ENCODE results near the gene SBK2. TPM values are rescaled to one million over a fixed set of nuclear protein-coding genes. Genes with fewer than 3 reads are reported as not detected.

Gene SBK2
- polyA plus RNA-seq, 1 of the 3 experiments (the other 2 are of a cell fraction): 0.20 TPM

DNA sequence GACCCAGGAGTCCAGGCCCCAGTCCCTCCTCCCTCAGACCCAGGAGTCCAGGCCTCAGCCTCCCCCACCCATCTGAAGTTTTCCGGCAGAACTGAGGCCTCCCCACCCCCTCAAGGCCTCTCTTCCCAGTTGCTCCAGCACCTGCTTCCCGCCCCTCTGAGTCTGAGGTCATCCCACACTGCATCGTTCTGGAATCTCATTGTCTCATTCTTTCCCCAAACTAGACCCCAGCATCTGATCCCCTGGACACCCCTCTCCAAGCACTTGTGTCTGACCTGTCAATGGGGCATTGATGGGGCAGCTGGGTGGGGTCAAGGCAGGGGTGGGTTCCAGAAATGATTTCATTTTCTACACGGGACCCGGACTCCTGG lies 793 bp upstream of the SBK2 start:
- no peaks in the 10 kb centered on the region for H4K20me1 ChIP-seq (ENCODE audit: insufficient read depth)
- no peak overlapping the region for H3K9ac ChIP-seq
- peaks cover 4% of the 10 kb centered on the region for H3F3A ChIP-seq (replicated peaks; ENCODE audit: insufficient read depth)
- H3K4me1 ChIP-seq (ENCODE audit: control insufficient read depth in 1 of 2, insufficient read depth in 2 of 2, low read depth in 1 of 2, low read length in 1 of 2): peaks cover 0 to 3% of the 10 kb centered on the region in 2 experiments; a peak in 2 of 4 replicates
- no peak overlapping the region for H3K27ac ChIP-seq (ENCODE audit: low read depth in 2 of 2, low read length in 1 of 2)
- no peaks in the 10 kb centered on the region for H3K9me3 ChIP-seq
- CTCF ChIA-PET: interaction anchor here (0.6 to 1.0 kb wide), 2 partner anchors 11 to 21 kb away, joined by 3 to 7 read pairs; no protein-coding TSS in a partner anchor
- POLR2A ChIA-PET: no interaction called here
- H3K9me2 ChIP-seq: no peaks in the 10 kb centered on the region
- H3K79me2 ChIP-seq (ENCODE audit: insufficient read depth): no peaks in the 10 kb centered on the region
- H3K4me3 ChIP-seq (ENCODE audit: low read depth in 2 of 2, low read length in 1 of 2): no peak overlapping the region
- H3K36me3 ChIP-seq (replicated peaks in 1 of 2; ENCODE audit: control insufficient read depth in 1 of 2, insufficient read depth in 2 of 2, low read length in 1 of 2): no peaks in the 10 kb centered on the region
- TF ChIP-seq TCF12 (IDR thresholded peaks at IDR 0.05) (no peak), GABPA (IDR thresholded peaks at IDR 0.05; ENCODE audit: low read depth) (no peak), RFX5 (IDR thresholded peaks at IDR 0.05; ENCODE audit: low read length) (no peak), POLR2AphosphoS5 (IDR thresholded peaks at IDR 0.05; ENCODE audit: low read depth, low read length) (no peak), RXRA (IDR thresholded peaks at IDR 0.05; ENCODE audit: borderline replicate concordance, low read depth) (no peak), CHD2 (IDR thresholded peaks at IDR 0.05; ENCODE audit: low read length, partially characterized antibody) (no peak), EZH2phosphoT487 (IDR thresholded peaks at IDR 0.05; ENCODE audit: borderline replicate concordance, low read depth) (no peak), RAD21 (IDR thresholded peaks at IDR 0.05; ENCODE audit: low read length) (no peak), RCOR1 (IDR thresholded peaks at IDR 0.05; ENCODE audit: low read length) (no peak), TEAD4 (IDR thresholded peaks at IDR 0.05; ENCODE audit: borderline replicate concordance, insufficient read depth) (no peak), FOXM1 (IDR thresholded peaks at IDR 0.05; ENCODE audit: low read depth) (no peak), SIN3A (IDR thresholded peaks at IDR 0.05; ENCODE audit: borderline replicate concordance, low read depth, low read length) (no peak), MEF2A (IDR thresholded peaks at IDR 0.05; ENCODE audit: borderline replicate concordance, low read depth) (no peak)
- TF ChIP-seq, protein P1, sequence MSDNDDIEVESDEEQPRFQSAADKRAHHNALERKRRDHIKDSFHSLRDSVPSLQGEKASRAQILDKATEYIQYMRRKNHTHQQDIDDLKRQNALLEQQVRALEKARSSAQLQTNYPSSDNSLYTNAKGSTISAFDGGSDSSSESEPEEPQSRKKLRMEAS (IDR thresholded peaks at IDR 0.05; ENCODE audit: low read depth): no peak
- TF ChIP-seq, protein P2, sequence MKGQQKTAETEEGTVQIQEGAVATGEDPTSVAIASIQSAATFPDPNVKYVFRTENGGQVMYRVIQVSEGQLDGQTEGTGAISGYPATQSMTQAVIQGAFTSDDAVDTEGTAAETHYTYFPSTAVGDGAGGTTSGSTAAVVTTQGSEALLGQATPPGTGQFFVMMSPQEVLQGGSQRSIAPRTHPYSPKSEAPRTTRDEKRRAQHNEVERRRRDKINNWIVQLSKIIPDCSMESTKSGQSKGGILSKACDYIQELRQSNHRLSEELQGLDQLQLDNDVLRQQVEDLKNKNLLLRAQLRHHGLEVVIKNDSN (IDR thresholded peaks at IDR 0.05; ENCODE audit: borderline replicate concordance, low read depth): no peak
- TF ChIP-seq, protein P3, sequence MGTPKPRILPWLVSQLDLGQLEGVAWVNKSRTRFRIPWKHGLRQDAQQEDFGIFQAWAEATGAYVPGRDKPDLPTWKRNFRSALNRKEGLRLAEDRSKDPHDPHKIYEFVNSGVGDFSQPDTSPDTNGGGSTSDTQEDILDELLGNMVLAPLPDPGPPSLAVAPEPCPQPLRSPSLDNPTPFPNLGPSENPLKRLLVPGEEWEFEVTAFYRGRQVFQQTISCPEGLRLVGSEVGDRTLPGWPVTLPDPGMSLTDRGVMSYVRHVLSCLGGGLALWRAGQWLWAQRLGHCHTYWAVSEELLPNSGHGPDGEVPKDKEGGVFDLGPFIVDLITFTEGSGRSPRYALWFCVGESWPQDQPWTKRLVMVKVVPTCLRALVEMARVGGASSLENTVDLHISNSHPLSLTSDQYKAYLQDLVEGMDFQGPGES (IDR thresholded peaks at IDR 0.05; ENCODE audit: low read depth, low read length): no peak
- TF ChIP-seq, protein P4, sequence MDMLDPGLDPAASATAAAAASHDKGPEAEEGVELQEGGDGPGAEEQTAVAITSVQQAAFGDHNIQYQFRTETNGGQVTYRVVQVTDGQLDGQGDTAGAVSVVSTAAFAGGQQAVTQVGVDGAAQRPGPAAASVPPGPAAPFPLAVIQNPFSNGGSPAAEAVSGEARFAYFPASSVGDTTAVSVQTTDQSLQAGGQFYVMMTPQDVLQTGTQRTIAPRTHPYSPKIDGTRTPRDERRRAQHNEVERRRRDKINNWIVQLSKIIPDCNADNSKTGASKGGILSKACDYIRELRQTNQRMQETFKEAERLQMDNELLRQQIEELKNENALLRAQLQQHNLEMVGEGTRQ (IDR thresholded peaks at IDR 0.05; ENCODE audit: borderline replicate concordance, low read depth, low read length): no peak
- TF ChIP-seq, protein P5, sequence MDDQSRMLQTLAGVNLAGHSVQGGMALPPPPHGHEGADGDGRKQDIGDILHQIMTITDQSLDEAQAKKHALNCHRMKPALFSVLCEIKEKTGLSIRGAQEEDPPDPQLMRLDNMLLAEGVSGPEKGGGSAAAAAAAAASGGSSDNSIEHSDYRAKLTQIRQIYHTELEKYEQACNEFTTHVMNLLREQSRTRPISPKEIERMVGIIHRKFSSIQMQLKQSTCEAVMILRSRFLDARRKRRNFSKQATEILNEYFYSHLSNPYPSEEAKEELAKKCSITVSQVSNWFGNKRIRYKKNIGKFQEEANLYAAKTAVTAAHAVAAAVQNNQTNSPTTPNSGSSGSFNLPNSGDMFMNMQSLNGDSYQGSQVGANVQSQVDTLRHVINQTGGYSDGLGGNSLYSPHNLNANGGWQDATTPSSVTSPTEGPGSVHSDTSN (IDR thresholded peaks at IDR 0.05): no peak
- H3K27me3 ChIP-seq (ENCODE audit: insufficient read depth): no peaks in the 10 kb centered on the region
- H3K4me2 ChIP-seq: no peak overlapping the region
- H2AFZ ChIP-seq (ENCODE audit: low read depth): no peak overlapping the region
- 50% methylated on average over 5 of the region's 5 CpGs for WGBS (ENCODE audit: low lambda C conversion rate)
- no peak for DNase-seq
